ENCODE measurements around the gene IFNAR1.
A peak's percentile ranks its signal among the peaks of the same experiment; 100 is the strongest.
"Not testable (repeated sequence)": the region's sequence is repeated elsewhere in the genome, so short reads cannot be mapped to it uniquely, and the experiment has no call there.

Gene IFNAR1

GRCh38 chr21:33378081-33378480 is 53.3 kb downstream of the IFNAR1 start:
- no peak for DNase-seq

- DNase-seq = peak; percentile 22
These were observed 55.2 kb downstream of the IFNAR1 start for GRCh38 chr21:33379934-33380333.

GRCh38 chr21:33380483-33380998 is 55.8 kb downstream of the IFNAR1 start:
- DNase-seq = peak; percentile 93

- not testable (repeated sequence) for DNase-seq
These were observed 56.6 kb downstream of the IFNAR1 start for GRCh38 chr21:33381381-33381780.

- peak; percentile 62 for DNase-seq
These were observed 58.5 kb downstream of the IFNAR1 start for GRCh38 chr21:33383056-33383888.

GRCh38 chr21:33384841-33385331 is 60.1 kb downstream of the IFNAR1 start:
- no peak for DNase-seq

- DNase-seq = peak; percentile 79
These were observed 61.5 kb downstream of the IFNAR1 start for GRCh38 chr21:33386222-33386784.

- no peak for DNase-seq
These were observed 62.5 kb downstream of the IFNAR1 start for GRCh38 chr21:33387294-33387693.

GRCh38 chr21:33388188-33388587 is 63.4 kb downstream of the IFNAR1 start:
- no peak for DNase-seq

- no peak for DNase-seq
These were observed 65.7 kb downstream of the IFNAR1 start for GRCh38 chr21:33390479-33390878.

GRCh38 chr21:33391656-33392055 is 66.9 kb downstream of the IFNAR1 start:
- no peak for DNase-seq

GRCh38 chr21:33392284-33392985 is 67.7 kb downstream of the IFNAR1 start:
- DNase-seq = no peak

GRCh38 chr21:33393348-33393747 is 68.6 kb downstream of the IFNAR1 start:
- no peak for DNase-seq

- no peak for DNase-seq
These were observed 69.5 kb downstream of the IFNAR1 start for GRCh38 chr21:33394260-33394659.

GRCh38 chr21:33395891-33396331 is 71.1 kb downstream of the IFNAR1 start:
- no peak for DNase-seq

GRCh38 chr21:33396436-33396835 is 71.7 kb downstream of the IFNAR1 start:
- DNase-seq = no peak

GRCh38 chr21:33396951-33397350 is 72.2 kb downstream of the IFNAR1 start:
- DNase-seq = no peak

- no peak for DNase-seq
These were observed 72.9 kb downstream of the IFNAR1 start for GRCh38 chr21:33397717-33398116.

GRCh38 chr21:33398361-33398760 is 73.6 kb downstream of the IFNAR1 start:
- DNase-seq = no peak

- DNase-seq = peak; percentile 35
These were observed 76.8 kb downstream of the IFNAR1 start for GRCh38 chr21:33401630-33401992.

GRCh38 chr21:33402001-33402979 is 77.5 kb downstream of the IFNAR1 start:
- peak; percentile 36 for DNase-seq

- DNase-seq = peak; percentile 33
These were observed 78.5 kb downstream of the IFNAR1 start, which contains the start of gene IFNGR2 for GRCh38 chr21:33403128-33403785. Gene IFNGR2 (plus strand): TSS chr21:33403413. CDS start chr21:33403544, 131 bp downstream.
